ENCODE measurements around the gene WDPCP. TPM values are rescaled to one million over a fixed set of nuclear protein-coding genes. Genes with fewer than 3 reads are reported as not detected.
A peak's percentile ranks its signal among the peaks of the same experiment; 100 is the strongest.

WDPCP gene
- total and polyA plus RNA-seq, 2 of the 13 experiments (the other 11 are each of a cell fraction or from before 2014, with no cell fraction given) = 2.9 to 5.2 TPM

DNA sequence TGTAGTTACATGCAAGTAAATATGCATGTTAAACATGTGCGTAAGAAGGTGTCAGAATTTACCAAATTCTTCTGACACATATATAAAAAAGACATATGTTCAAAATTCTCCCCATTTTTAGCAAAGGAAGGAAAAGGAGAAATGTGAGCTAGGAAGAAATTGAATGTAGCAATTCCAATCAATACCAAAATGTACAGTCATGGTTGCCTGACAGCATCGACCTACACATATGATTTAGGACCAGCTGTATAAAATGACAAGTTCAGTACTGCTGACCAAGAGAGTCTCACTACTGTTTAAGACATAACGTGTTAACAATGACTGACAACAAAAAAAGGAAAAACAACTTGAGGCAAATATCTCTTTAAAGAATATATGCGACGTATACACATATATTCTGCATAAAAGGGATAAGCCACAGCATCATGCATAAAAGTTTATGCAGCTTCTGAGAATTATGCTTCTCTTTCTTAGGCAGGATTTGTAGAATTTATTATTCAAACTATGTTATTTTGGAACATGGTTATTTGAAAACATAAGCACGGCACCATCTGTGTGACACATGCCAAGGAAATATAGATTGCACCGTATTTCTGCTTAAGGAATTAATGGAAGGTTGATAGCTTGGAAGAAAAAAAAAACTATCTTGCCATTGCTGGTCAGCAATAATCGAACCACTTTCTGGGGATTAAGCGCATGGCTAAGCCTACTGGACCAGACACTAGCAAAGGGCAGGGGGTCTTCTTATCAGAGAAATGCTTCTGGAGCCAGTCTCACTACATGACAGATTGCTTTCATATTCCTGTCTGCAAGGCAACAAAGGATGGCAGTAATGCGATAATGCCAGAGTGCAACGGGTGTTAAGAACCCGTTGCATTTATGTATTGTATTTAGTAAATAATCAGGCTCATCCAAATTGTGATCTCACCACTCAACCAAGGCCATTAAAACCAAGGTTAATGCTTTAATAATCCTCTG lies 154.0 kb downstream of the WDPCP start:
- in situ Hi-C loops (cut with HindIII; ENCODE audit: extremely low pct_ligation_motif_present, low pct_unique_long_range_greater_than_20kb) (no loop called here), intact Hi-C loops (cut with micrococcal nuclease; ENCODE audit: unreplicated experiment) (no loop called here)
- no peak overlapping the region for H3K27ac ChIP-seq (ENCODE audit: extremely low read length, insufficient read depth, low read length)
- H3K79me2 ChIP-seq (ENCODE audit: insufficient read depth, low read length) = no peaks in the 10 kb centered on the region
- no peaks in the 10 kb centered on the region for H3K27me3 ChIP-seq (ENCODE audit: control insufficient read depth in 1 of 2, insufficient read depth in 2 of 2, low read length in 2 of 2)
- FAIRE-seq = no peak
- no peak for ATAC-seq
- BruUV-seq (replicated peaks) = no TSS peak
- H3K4me3 ChIP-seq (replicated peaks in 1 of 3; ENCODE audit: insufficient read depth in 1 of 3, low read depth in 2 of 3, low read length in 3 of 3) = no peak overlapping the region
- no peak overlapping the region for H3K4me2 ChIP-seq (ENCODE audit: low read depth, low read length)
- H3K9ac ChIP-seq (ENCODE audit: insufficient read depth, low read depth, low read length) = no peak overlapping the region
- H3K4me1 ChIP-seq (ENCODE audit: insufficient read depth, low read length) = no peaks in the 10 kb centered on the region
- H3K36me3 ChIP-seq (replicated peaks in 1 of 2; ENCODE audit: control insufficient read depth in 1 of 2, insufficient read depth in 2 of 2, low read length in 2 of 2) = no peaks in the 10 kb centered on the region
- ChIA-PET POLR2A (no interaction called here), CTCF (ENCODE audit: low intra/inter-chr PET ratio, low total read pairs) (no interaction called here)
- no peak overlapping the region for H2AFZ ChIP-seq (ENCODE audit: low read length)
- WGBS (ENCODE audit: low lambda C conversion rate) = 91% methylated on average over 12 of the region's 12 CpGs
- DNase-seq (ENCODE audit: low spot score) = no peak
- no peaks in the 10 kb centered on the region for H3K9me3 ChIP-seq (ENCODE audit: low read length)
- TF ChIP-seq BCL6 (CRISPR knock-in tag; IDR thresholded peaks at IDR 0.05) (no peak), ZNF670 (CRISPR knock-in tag; IDR thresholded peaks at IDR 0.05; ENCODE audit: borderline replicate concordance) (no peak), TCF7L2 (IDR thresholded peaks at IDR 0.05; ENCODE audit: low read depth, low read length) (no peak), ZZZ3 (CRISPR knock-in tag; IDR thresholded peaks at IDR 0.05; ENCODE audit: borderline replicate concordance) (no peak), AGO2 (optimal IDR thresholded peaks at IDR 0.05; ENCODE audit: low read depth, low read length) (no peak), ZNF788 (CRISPR knock-in tag; IDR thresholded peaks at IDR 0.05; ENCODE audit: borderline replicate concordance) (no peak), MTA1 (CRISPR knock-in tag; IDR thresholded peaks at IDR 0.05; ENCODE audit: borderline replicate concordance) (no peak)
- no peaks in the 10 kb centered on the region for H4K20me1 ChIP-seq (ENCODE audit: insufficient read depth, low read length)

DNA sequence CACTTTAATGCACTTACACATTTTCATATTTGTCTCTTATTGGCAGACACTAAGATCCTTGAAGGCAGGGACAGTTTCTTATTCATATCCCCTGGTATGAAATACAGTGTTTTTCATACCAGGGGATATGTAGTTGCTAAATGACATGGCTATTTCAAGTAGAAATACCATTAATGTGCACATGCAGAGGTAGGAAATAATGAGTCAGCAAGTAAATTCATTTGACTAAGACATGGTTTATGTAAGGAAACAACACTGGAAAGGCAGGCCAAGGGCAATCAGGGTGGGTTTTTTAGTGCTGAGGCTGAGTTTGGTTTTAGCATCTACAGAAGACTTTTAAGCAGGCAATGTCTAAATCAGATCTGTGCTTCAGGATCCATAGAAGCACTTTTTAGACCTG lies 155.9 kb downstream of the WDPCP start:
- ATAC-seq (no peak), DNase-seq (ENCODE audit: low spot score) (no peak), FAIRE-seq (no peak)
- Histone ChIP-seq H3K27ac (ENCODE audit: extremely low read length, insufficient read depth, low read length) (no peak overlapping the region), H3K9me3 (ENCODE audit: low read length) (no peaks in the 10 kb centered on the region), H3K27me3 (ENCODE audit: control insufficient read depth in 1 of 2, insufficient read depth in 2 of 2, low read length in 2 of 2) (no peaks in the 10 kb centered on the region), H3K36me3 (replicated peaks in 1 of 2; ENCODE audit: control insufficient read depth in 1 of 2, insufficient read depth in 2 of 2, low read length in 2 of 2) (no peaks in the 10 kb centered on the region), H3K4me1 (ENCODE audit: insufficient read depth, low read length) (no peaks in the 10 kb centered on the region), H4K20me1 (ENCODE audit: insufficient read depth, low read length) (no peaks in the 10 kb centered on the region), H2AFZ (ENCODE audit: low read length) (no peak overlapping the region), H3K4me2 (ENCODE audit: low read depth, low read length) (no peak overlapping the region), H3K4me3 (replicated peaks in 1 of 3; ENCODE audit: insufficient read depth in 1 of 3, low read depth in 2 of 3, low read length in 3 of 3) (no peak overlapping the region), H3K9ac (ENCODE audit: insufficient read depth, low read depth, low read length) (no peak overlapping the region), H3K79me2 (ENCODE audit: insufficient read depth, low read length) (no peaks in the 10 kb centered on the region)
- TF ChIP-seq MAFF (IDR thresholded peaks at IDR 0.05; ENCODE audit: low read depth, low read length) (peak; percentile 54; the same call in 1 of the 2 replicates), MAFK (conservative IDR thresholded peaks at IDR 0.05 in 1 of 2, IDR thresholded peaks at IDR 0.05 in 1 of 2; ENCODE audit: low read length in 2 of 2) (peak; percentile 45 to 77; a peak in 3 of 4 replicates)
- TF ChIP-seq, protein P1, sequence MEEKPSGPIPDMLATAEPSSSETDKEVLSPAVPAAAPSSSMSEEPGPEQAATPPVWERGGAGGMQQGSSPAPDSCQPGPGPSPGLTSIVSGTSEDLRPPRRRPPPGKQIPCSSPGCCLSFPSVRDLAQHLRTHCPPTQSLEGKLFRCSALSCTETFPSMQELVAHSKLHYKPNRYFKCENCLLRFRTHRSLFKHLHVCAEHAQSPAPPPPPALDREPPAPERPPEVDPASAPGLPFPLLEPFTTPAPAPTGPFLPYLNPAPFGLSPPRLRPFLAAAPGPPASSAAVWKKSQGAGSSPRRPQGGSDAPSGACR (CRISPR knock-in tag; IDR thresholded peaks at IDR 0.05) = no peak
- no TSS peak for BruUV-seq (replicated peaks)
- ChIA-PET CTCF (ENCODE audit: low intra/inter-chr PET ratio, low total read pairs) (no interaction called here), POLR2A (no interaction called here)
- intact Hi-C loops (cut with micrococcal nuclease; ENCODE audit: unreplicated experiment) (no loop called here), in situ Hi-C loops (cut with HindIII; ENCODE audit: extremely low pct_ligation_motif_present, low pct_unique_long_range_greater_than_20kb) (no loop called here)

Measured in HepG2 (cell line).